A549 (cell line): ENCODE results near the gene GLB1L.

Experiments used
- CEBPB ChIP-seq, 2 experiments: fragments of >200 bp in 1 of 2; sonication (Bioruptor Twin) in 1 of 2; formaldehyde crosslinking in 1 of 2; IDR thresholded peaks; 2 replicates each; pipeline ENCODE4 v1.6.1; 2012 to 2016
- JUN ChIP-seq, 2 experiments: fragments of >200 bp; sonication (Bioruptor Twin); formaldehyde crosslinking; IDR thresholded peaks; 2 replicates in 1 of 2; 3 replicates in 1 of 2; pipeline ENCODE4 v1.6.1; 2016 to 2017
- MYC ChIP-seq: IDR thresholded peaks from 2 replicates; pipeline ENCODE4 v1.6.1; 2012; ENCODE audit warnings: mild to moderate bottlenecking, inconsistent platforms, low read length, improper control_type of control experiment, borderline replicate concordance
- NR3C1 ChIP-seq: fragments of >200 bp; sonication (Bioruptor Twin); formaldehyde crosslinking; IDR thresholded peaks from 3 replicates; pipeline ENCODE4 v1.6.1; 2017
- POLR2A ChIP-seq: IDR thresholded peaks from 2 replicates; pipeline ENCODE4 v1.6.1; 2012; ENCODE audit warnings: mild to moderate bottlenecking, low read length
- TF ChIP-seq, protein P1 (sequence below): fragments of >200 bp; sonication (Bioruptor Twin); formaldehyde crosslinking; IDR thresholded peaks from 3 replicates; pipeline ENCODE4 v1.5.1; 2016

DNA sequence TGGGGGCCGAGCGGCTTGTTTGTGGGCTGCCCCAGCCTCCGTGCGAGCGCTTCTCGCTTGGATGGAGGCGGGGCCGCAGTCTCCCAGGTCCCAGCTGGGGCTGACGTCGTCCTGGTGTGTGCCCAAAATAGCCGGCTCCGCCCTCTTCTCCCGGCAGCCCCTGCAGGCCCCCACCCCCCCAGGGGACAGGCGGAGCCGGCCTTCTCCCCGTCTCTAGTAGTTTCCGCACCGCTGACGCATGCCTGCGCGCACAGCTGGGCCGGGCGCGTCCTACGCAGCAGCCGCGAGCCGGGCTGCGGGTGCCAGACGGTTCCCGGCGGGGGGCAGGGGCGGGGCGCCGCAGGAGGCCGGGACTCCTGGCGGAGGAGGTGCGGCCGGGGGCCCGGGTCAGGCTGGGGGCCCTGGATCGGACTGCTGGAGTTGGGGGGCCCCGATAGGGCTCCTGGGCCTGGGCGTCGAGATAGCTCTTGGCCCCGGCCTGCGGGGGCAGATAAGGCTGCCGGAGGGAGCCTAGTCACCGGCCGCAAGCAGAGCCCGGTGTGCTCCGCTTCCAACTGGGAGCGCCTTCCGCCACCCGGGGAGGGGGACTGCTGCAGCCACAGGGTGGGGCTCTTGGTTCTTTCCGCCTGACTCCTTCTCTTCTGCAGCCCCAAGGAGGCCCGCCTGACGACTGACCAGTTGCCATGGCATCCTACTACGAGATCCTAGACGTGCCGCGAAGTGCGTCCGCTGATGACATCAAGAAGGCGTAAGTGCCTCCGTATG lies 34.1 kb upstream of the GLB1L start, which contains the start of gene DNAJB2:
- TF ChIP-seq CEBPB (IDR thresholded peaks at IDR 0.05) (no peak), POLR2A (peak; percentile 52), JUN (IDR thresholded peaks at IDR 0.05) (peak; percentile 85 to 95; a peak in 4 of 5 replicates), MYC (peak; percentile 30; the same call in 1 of the 2 replicates), NR3C1 (no peak)
- TF ChIP-seq, protein P1, sequence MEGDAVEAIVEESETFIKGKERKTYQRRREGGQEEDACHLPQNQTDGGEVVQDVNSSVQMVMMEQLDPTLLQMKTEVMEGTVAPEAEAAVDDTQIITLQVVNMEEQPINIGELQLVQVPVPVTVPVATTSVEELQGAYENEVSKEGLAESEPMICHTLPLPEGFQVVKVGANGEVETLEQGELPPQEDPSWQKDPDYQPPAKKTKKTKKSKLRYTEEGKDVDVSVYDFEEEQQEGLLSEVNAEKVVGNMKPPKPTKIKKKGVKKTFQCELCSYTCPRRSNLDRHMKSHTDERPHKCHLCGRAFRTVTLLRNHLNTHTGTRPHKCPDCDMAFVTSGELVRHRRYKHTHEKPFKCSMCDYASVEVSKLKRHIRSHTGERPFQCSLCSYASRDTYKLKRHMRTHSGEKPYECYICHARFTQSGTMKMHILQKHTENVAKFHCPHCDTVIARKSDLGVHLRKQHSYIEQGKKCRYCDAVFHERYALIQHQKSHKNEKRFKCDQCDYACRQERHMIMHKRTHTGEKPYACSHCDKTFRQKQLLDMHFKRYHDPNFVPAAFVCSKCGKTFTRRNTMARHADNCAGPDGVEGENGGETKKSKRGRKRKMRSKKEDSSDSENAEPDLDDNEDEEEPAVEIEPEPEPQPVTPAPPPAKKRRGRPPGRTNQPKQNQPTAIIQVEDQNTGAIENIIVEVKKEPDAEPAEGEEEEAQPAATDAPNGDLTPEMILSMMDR: 0 out of 3 replicates have a peak, but pooled peaks have one; percentile 17
